GM20000 (cell line): ENCODE results near the gene UBE2C.

Source experiments
- DNase-seq: peaks from one replicate; pipeline ENCODE4 v3.0.0; 2012; ENCODE audit warnings: low spot score
- TF ChIP-seq, protein P1 (sequence below): IDR thresholded peaks from 2 replicates; pipeline ENCODE4 v1.5.1; 2012; ENCODE audit warnings: mild to moderate bottlenecking, control low read depth; ENCODE audit errors: extremely low read depth, missing control alignments

The UBE2C gene

DNA sequence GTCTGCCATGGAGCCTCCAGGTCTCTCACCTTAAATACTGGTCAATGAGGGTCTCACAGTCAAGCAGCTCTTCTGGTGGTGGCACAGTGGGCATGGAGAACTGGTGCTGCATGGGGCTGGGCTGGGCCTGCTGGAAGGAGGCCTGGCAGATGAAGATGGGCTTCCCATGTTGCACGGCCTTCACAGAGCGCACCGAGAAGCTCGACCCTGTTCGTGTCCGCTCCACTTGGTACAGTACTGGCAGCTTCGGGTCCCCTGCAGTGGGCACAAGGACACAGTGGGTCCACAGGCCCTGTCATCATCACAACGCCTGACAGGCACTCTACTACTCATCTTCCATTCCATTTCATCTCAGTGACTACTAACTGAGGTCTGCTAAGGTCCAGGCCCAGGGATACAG is 36.0 kb downstream of the UBE2C start:
- TF ChIP-seq, protein P1, sequence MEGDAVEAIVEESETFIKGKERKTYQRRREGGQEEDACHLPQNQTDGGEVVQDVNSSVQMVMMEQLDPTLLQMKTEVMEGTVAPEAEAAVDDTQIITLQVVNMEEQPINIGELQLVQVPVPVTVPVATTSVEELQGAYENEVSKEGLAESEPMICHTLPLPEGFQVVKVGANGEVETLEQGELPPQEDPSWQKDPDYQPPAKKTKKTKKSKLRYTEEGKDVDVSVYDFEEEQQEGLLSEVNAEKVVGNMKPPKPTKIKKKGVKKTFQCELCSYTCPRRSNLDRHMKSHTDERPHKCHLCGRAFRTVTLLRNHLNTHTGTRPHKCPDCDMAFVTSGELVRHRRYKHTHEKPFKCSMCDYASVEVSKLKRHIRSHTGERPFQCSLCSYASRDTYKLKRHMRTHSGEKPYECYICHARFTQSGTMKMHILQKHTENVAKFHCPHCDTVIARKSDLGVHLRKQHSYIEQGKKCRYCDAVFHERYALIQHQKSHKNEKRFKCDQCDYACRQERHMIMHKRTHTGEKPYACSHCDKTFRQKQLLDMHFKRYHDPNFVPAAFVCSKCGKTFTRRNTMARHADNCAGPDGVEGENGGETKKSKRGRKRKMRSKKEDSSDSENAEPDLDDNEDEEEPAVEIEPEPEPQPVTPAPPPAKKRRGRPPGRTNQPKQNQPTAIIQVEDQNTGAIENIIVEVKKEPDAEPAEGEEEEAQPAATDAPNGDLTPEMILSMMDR, result no peak
- no peak for DNase-seq

DNA sequence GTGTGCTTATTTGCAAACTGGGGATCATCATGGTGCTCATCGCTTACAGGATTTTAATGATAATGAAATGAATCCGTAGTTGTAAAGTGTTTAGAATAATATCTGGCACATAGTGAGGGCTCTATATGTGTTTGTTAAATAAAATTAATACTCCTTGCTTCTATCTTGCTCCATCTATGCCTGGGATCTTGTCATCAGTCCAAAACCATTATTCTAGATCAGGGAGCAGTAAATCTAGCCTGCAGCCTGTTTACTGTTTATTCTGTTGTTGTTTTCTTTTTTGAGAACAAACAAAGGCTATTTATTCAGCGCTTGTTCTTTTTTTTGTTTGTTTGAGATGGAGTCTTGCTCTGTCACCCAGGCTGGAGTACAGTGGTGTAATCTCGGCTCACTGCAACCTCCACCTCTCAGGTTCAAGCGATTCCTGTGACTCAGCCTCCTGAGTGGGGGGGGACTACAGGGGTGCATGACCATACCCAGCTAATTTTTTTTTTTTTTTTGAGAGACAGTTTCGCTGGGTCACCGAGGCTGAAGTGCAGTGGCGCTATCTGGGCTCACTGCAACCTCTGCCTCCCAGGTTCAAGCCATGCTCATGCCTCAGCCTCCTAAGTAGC is 36.6 kb downstream of the UBE2C start:
- no peak for DNase-seq
- TF ChIP-seq, protein P1, result no peak

DNA sequence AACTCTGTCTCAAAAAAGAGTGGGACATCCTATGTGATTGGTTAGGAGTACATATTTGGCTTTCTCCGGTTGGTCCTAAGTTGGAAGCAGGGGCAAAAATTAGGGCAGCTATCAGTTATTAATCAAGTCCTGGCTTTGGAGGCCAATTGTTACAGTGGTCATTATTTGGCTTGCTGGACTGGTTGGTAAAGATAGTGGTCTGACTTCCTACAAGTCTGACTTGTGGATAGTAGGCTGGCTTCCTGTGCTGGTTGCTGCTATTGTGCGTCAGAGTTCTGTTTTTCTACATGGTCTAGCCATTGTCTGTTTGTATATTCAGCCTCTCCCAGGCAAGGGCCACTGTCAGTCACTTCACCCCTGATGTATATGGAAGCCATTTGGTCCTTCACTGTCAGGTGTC is 37.8 kb downstream of the UBE2C start:
- TF ChIP-seq, protein P1, result no peak
- DNase-seq, result no peak

DNA sequence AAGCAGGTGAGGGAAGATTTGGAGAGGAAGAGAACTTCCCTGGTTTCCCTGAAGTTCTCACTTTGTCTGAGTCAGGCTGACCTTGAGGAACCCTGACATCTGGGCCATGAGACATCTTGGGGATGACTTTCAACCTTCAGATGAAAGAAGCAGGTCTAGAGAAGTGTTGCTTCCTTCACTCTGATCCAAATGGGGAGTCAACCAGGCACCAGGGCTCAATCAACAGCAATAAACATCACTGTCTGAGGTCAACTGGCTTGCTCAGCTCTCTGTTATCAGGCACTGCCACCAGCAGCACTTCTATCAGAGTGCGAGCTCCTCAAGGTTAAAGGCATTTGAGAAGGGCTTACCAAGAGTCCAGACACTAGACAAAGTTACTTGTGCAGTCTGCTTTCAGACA is 38.5 kb downstream of the UBE2C start:
- no peak for DNase-seq
- TF ChIP-seq, protein P1, result no peak

DNA sequence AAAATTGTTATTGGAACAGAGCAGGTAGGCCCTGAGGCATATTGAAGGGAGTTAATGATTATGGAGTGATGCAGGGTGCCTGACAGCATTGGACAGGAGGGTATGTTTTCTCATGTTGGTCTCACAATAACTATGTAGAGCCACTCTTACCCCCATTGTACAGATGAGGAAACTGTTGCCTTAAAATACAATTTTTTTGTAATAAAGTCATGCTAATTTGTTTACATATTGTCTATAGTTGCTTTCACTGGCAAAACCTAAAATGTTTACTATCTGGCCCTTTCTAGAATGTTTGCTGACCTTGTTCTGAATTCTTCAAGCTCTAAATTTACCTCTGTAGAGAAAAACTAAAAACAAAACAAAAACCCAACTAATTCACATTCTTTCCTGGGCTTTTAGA is 39.1 kb downstream of the UBE2C start:
- TF ChIP-seq, protein P1, result no peak
- DNase-seq, result no peak

DNA sequence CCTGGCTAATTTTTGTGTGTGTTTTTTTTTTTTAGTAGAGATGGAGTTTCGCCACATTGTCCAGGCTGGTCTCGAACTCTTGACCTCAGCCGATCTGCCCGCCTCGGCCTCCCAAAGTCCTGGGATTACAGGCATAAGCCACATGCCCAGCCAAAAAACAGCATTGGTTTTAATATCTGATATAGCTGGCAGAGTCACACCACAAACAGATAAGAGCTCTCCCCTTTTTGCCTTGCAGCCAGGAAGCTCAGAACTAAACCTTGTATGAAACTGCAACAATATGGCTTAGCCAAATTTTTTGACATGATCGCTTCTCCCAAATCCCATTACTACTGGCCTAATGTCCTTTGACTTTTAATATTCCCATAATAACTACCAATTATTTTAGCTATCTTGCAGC is 39.9 kb downstream of the UBE2C start:
- no peak for DNase-seq
- TF ChIP-seq, protein P1, result no peak

DNA sequence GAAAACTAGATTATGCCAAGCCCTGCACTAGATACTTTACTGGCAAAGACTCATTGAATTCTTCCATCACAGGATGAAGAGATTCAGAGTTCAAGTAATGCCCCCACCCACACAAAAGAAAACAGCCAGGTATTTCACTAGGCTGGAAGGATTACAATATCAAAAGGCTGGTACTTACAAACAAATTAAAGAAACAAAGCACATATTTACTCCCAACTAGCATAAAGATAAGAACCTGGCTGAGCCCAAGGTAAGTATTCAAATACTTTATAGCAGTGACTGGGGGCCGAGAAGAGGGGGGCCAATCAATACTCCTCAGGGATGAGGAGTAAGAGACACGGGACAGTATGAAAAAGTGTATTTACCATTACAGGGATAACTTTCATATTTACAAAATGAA is 41.0 kb downstream of the UBE2C start:
- TF ChIP-seq, protein P1, result no peak
- DNase-seq, result no peak
